Sigmoid colon (tissue), 4 donors: Measurements from ENCODE around the gene GHRHR.

Source experiments
- CTCF ChIP-seq, 4 experiments: fragments of 450-650 bp in 3 of 4; fragments of 200-600 bp in 1 of 4; IDR thresholded peaks; one replicate each; pipeline ENCODE4 v1.5.1; 2016 to 2019; ENCODE audit warnings: antibody characterized with exemption in 4 of 4, mild to moderate bottlenecking in 3 of 4, moderate library complexity in 2 of 4
- POLR2A ChIP-seq, 2 donors: fragments of 450-650 bp; IDR thresholded peaks; one replicate each; pipeline ENCODE4 v1.6.1; 2016; ENCODE audit warnings: antibody characterized with exemption in 2 of 2, mild to moderate bottlenecking in 2 of 2, moderate library complexity in 2 of 2
- POLR2AphosphoS5 ChIP-seq, 4 donors: sonication (generic); formaldehyde crosslinking; IDR thresholded peaks; one replicate each; pipeline ENCODE4 v1.6.1; 2017; ENCODE audit warnings: antibody characterized with exemption in 4 of 4

- TF ChIP-seq CTCF (IDR thresholded peaks at IDR 0.05) (no peak), POLR2AphosphoS5 (IDR thresholded peaks at IDR 0.05) (no peak), POLR2A (IDR thresholded peaks at IDR 0.05) (no peak)
Measured at GRCh38 chr7:30928254-30928872, 35.4 kb upstream of the GHRHR start.
